Natural killer cell (primary cell): Measurements from ENCODE around the gene TBC1D2B. TPM values are rescaled to one million over a fixed set of nuclear protein-coding genes. Genes with fewer than 3 reads are reported as not detected.

Experiments
- ATAC-seq, 3 donors: fragments of 150-1000 bp in 2 of 3; fragments of 200-7000 bp in 1 of 3; cut with Tn5 transposase; 1 replicate in 1 of 3; 2 replicates in 2 of 3; pipeline ENCODE4 v1.10.0; 2021; ENCODE audit warnings: mild to moderate bottlenecking in 2 of 3, moderate library complexity in 2 of 3
- DNase-seq, 2 donors: peaks; one replicate each; pipeline versions ENCODE4 v3.0.0 to v3.0.0-alpha.2; 2013 to 2021; ENCODE audit warnings: mixed read lengths in 1 of 2
- H3K27ac ChIP-seq: one replicate; pipeline ENCODE4 v1.5.1; 2013; ENCODE audit warnings: mild to moderate bottlenecking, low read length
- H3K27me3 ChIP-seq: one replicate; pipeline ENCODE4 v1.6.1; 2013; ENCODE audit warnings: low read length; ENCODE audit not compliant: control insufficient read depth, insufficient read depth
- H3K36me3 ChIP-seq: one replicate; pipeline ENCODE4 v1.6.1; 2013; ENCODE audit warnings: low read length; ENCODE audit not compliant: control insufficient read depth, insufficient read depth
- H3K4me1 ChIP-seq: one replicate; pipeline ENCODE4 v1.6.1; 2013; ENCODE audit warnings: low read length; ENCODE audit not compliant: control insufficient read depth, insufficient read depth
- H3K4me3 ChIP-seq: one replicate; pipeline ENCODE4 v1.5.1; 2013; ENCODE audit warnings: low read length
- H3K9me3 ChIP-seq: one replicate; pipeline ENCODE4 v1.6.1; 2013; ENCODE audit warnings: low read length; ENCODE audit not compliant: control insufficient read depth, insufficient read depth
- H3K27ac Mint-ChIP-seq, 2 donors: one replicate each; pipeline ENCODE4 v1.8.0; 2022; ENCODE audit warnings: mild to moderate bottlenecking in 2 of 2, mixed read lengths in 2 of 2, moderate library complexity in 1 of 2
- H3K27me3 Mint-ChIP-seq, 2 donors: one replicate each; pipeline ENCODE4 v1.8.0; 2022; ENCODE audit warnings: low read depth in 2 of 2, mixed read lengths in 2 of 2
- H3K36me3 Mint-ChIP-seq: one replicate; pipeline ENCODE4 v1.8.0; 2022; ENCODE audit warnings: mixed read lengths
- H3K4me1 Mint-ChIP-seq, 2 donors: one replicate each; pipeline ENCODE4 v1.8.0; 2022; ENCODE audit warnings: mixed read lengths in 2 of 2
- H3K4me3 Mint-ChIP-seq: one replicate; pipeline ENCODE4 v1.8.0; 2022; ENCODE audit warnings: mild to moderate bottlenecking, moderate library complexity, mixed read lengths
- H3K9me3 Mint-ChIP-seq, 2 donors: one replicate each; pipeline ENCODE4 v1.8.0; 2022; ENCODE audit warnings: mixed read lengths in 2 of 2
- CTCF ChIP-seq: fragments of 200-600 bp; IDR thresholded peaks from one replicate; pipeline ENCODE4 v1.8.0; 2022; ENCODE audit warnings: antibody characterized with exemption
- WGBS: methylation state at CpG from one replicate; pipeline ENCODE4 v1.1.7; 2013; ENCODE audit warnings: missing lambda C conversion rate; ENCODE audit not compliant: insufficient coverage; 5-methylcytosine and 5-hydroxymethylcytosine counted together
- intact Hi-C: fragments of 100-400 bp; cut with micrococcal nuclease; formaldehyde crosslinking; loops from one replicate; pipeline ENCODE4 v1.14.2; 2022
- total RNA-seq, 4 donors: library from RNA; stranded (reverse); fragments of 120-200 nt in 1 of 4; gene quantifications; one replicate each; pipeline versions ENCODE4 v1.2.3 to v1.2.4, GENCODE V29; 2013 to 2022

Gene TBC1D2B
- total RNA-seq, 3 donors from 2014 or later (not counting 1 experiment from before 2014, with no cell fraction given), result 54.0 to 83.5 (median 56.7) TPM

GRCh38 chr15:78105476-78106241, 28.1 kb upstream of the TBC1D2B start:
- TF ChIP-seq CTCF, result no peak
- ATAC-seq, result peak in 2 of 3 donors; percentile 19 to 42
- H3K4me1 ChIP-seq, result peaks cover 69% of the 10 kb centered on the region
- H3K4me3 Mint-ChIP-seq, result peak overlapping the region; percentile 70
- H3K27ac Mint-ChIP-seq, result peak overlapping the region; percentile 14 to 69
- WGBS, result 50% methylated on average over 16 of the region's 16 CpGs
- H3K4me3 ChIP-seq, result no peak overlapping the region
- peak overlapping the region; percentile 12 for H3K27ac ChIP-seq
- no peaks in the 10 kb centered on the region for H3K27me3 ChIP-seq
- no peaks in the 10 kb centered on the region for H3K36me3 ChIP-seq
- H3K4me1 Mint-ChIP-seq, result peaks cover 46 to 48% of the 10 kb centered on the region in 2 donors
- H3K9me3 ChIP-seq, result no peaks in the 10 kb centered on the region
- H3K27me3 Mint-ChIP-seq, result no peaks in the 10 kb centered on the region
- no peaks in the 10 kb centered on the region for H3K9me3 Mint-ChIP-seq
- H3K36me3 Mint-ChIP-seq, result no peaks in the 10 kb centered on the region
- DNase-seq, result peak in 1 of 2 donors; percentile 28
- intact Hi-C loops, result loop anchor here (1.0 kb wide), 1 partner anchor 71 kb away; no protein-coding TSS in a partner anchor

- Histone ChIP-seq H3K4me1 (peaks cover 69% of the 10 kb centered on the region), H3K4me3 (no peak overlapping the region), H3K36me3 (no peaks in the 10 kb centered on the region), H3K27me3 (no peaks in the 10 kb centered on the region), H3K9me3 (no peaks in the 10 kb centered on the region), H3K27ac (peak overlapping the region; percentile 12)
- 56% methylated on average over 12 of the region's 12 CpGs for WGBS
- DNase-seq (peak in 1 of 2 donors; percentile 19), ATAC-seq (no peak)
- H3K4me1 Mint-ChIP-seq, result peaks cover 46 to 48% of the 10 kb centered on the region in 2 donors
- peak overlapping the region in 1 of 2 donors; percentile 69 for H3K27ac Mint-ChIP-seq
- TF ChIP-seq CTCF, result no peak
- intact Hi-C loops, result loop anchor here (5.0 kb wide), 1 partner anchor 38 kb away; no protein-coding TSS in a partner anchor
- no peaks in the 10 kb centered on the region for H3K9me3 Mint-ChIP-seq
- no peaks in the 10 kb centered on the region for H3K36me3 Mint-ChIP-seq
- no peaks in the 10 kb centered on the region for H3K27me3 Mint-ChIP-seq
- H3K4me3 Mint-ChIP-seq, result peak overlapping the region; percentile 70
Observed at GRCh38 chr15:78104566-78105475, 27.3 kb upstream of the TBC1D2B start.

- ATAC-seq (peak in 1 of 3 donors; percentile 11), DNase-seq (no peak)
- Mint-ChIP-seq H3K27ac (peak overlapping the region; percentile 48 to 69), H3K4me1 (peaks cover 46 to 48% of the 10 kb centered on the region in 2 donors), H3K36me3 (no peaks in the 10 kb centered on the region), H3K9me3 (no peaks in the 10 kb centered on the region), H3K4me3 (peak overlapping the region; percentile 67), H3K27me3 (no peaks in the 10 kb centered on the region)
- TF ChIP-seq CTCF, result no peak
- 72% methylated on average over 4 of the region's 4 CpGs for WGBS
- H3K36me3 ChIP-seq, result no peaks in the 10 kb centered on the region
- no peaks in the 10 kb centered on the region for H3K27me3 ChIP-seq
- intact Hi-C loops, result loop anchor here (5.0 kb wide), 1 partner anchor 37 kb away; no protein-coding TSS in a partner anchor
- peak overlapping the region; percentile 41 for H3K27ac ChIP-seq
- H3K9me3 ChIP-seq, result no peaks in the 10 kb centered on the region
- no peak overlapping the region for H3K4me3 ChIP-seq
- H3K4me1 ChIP-seq, result peaks cover 69% of the 10 kb centered on the region
Observed at GRCh38 chr15:78104119-78104479, 26.6 kb upstream of the TBC1D2B start.
